Endodermal cell (in vitro differentiated cells): Measurements from ENCODE around the gene ATXN10. TPM values are rescaled to one million over a fixed set of nuclear protein-coding genes. Genes with fewer than 3 reads are reported as not detected.

Experiments used
- DNase-seq: peaks from one replicate; pipeline ENCODE4 v3.0.0-alpha.2; 2017
- H3K27ac ChIP-seq: 2 replicates; pipeline ENCODE4 v1.5.1; 2013; ENCODE audit warnings: mild to moderate bottlenecking, low read depth, low read length, moderate library complexity
- H3K27me3 ChIP-seq: 2 replicates; pipeline ENCODE4 v1.6.1; 2013; ENCODE audit warnings: mild to moderate bottlenecking, low read length, moderate library complexity; ENCODE audit not compliant: insufficient read depth, control insufficient read depth, poor library complexity, severe bottlenecking
- H3K36me3 ChIP-seq: 2 replicates; pipeline ENCODE4 v1.7.0; 2013; ENCODE audit warnings: mild to moderate bottlenecking, low read length, moderate library complexity; ENCODE audit not compliant: control insufficient read depth, insufficient read depth
- H3K4me1 ChIP-seq: one replicate; pipeline ENCODE4 v1.7.0; 2013; ENCODE audit warnings: low read length; ENCODE audit not compliant: control insufficient read depth, insufficient read depth
- H3K4me3 ChIP-seq: 2 replicates; pipeline ENCODE4 v1.5.1; 2013; ENCODE audit warnings: mild to moderate bottlenecking, low read length, moderate library complexity
- H3K9ac ChIP-seq: 2 replicates; pipeline ENCODE4 v1.6.1; 2013; ENCODE audit warnings: mild to moderate bottlenecking, low read length, moderate library complexity; ENCODE audit not compliant: poor library complexity, severe bottlenecking; ENCODE audit errors: extremely low read depth
- H3K9me3 ChIP-seq: 2 replicates; pipeline ENCODE4 v1.6.1; 2013; ENCODE audit warnings: mild to moderate bottlenecking, low read length, moderate library complexity; ENCODE audit not compliant: control insufficient read depth
- H3K27ac Mint-ChIP-seq: 2 replicates; pipeline ENCODE4 v1.8.0; 2020; ENCODE audit warnings: mixed read lengths
- H3K27me3 Mint-ChIP-seq: 2 replicates; pipeline ENCODE4 v1.8.0; 2021; ENCODE audit warnings: mild to moderate bottlenecking, mixed read lengths; ENCODE audit not compliant: insufficient read depth
- H3K36me3 Mint-ChIP-seq: 2 replicates; pipeline ENCODE4 v1.8.0; 2020; ENCODE audit warnings: low read depth, mixed read lengths
- H3K4me1 Mint-ChIP-seq: 2 replicates; pipeline ENCODE4 v1.8.0; 2020; ENCODE audit warnings: mixed read lengths
- H3K4me3 Mint-ChIP-seq: 2 replicates; pipeline ENCODE4 v1.8.0; 2020; ENCODE audit warnings: mild to moderate bottlenecking, moderate library complexity, mixed read lengths
- H3K9me3 Mint-ChIP-seq: 2 replicates; pipeline ENCODE4 v1.8.0; 2020; ENCODE audit warnings: mild to moderate bottlenecking, mixed read lengths
- WGBS, 2 experiments: methylation state at CpG; one replicate each; pipeline versions ENCODE4 v1.1.5 to v1.1.7; 2013; ENCODE audit warnings: missing lambda C conversion rate in 2 of 2, mixed read lengths in 1 of 2; ENCODE audit not compliant: insufficient coverage in 1 of 2, insufficient read length in 1 of 2; 5-methylcytosine and 5-hydroxymethylcytosine counted together
- total RNA-seq, 2 donors: library from RNA; stranded (reverse); fragmentation: NEBNext Ultra II Directional in 1 of 2; extraction: Animal tissue kit (Norgen Biotek cat#: 25700) in 1 of 2; gene quantifications; 2 replicates in 1 of 2; 3 replicates in 1 of 2; pipeline ENCODE4 v1.2.1, GENCODE V29; 2021
- TF ChIP-seq, protein P1 (sequence below): fragments of 200-600 bp; sonication (generic); conservative IDR thresholded peaks from 2 replicates; pipeline ENCODE4 v1.5.0; 2021; ENCODE audit warnings: antibody characterized with exemption, mild to moderate bottlenecking

The ATXN10 gene
- total RNA-seq, 2 donors from 2014 or later = 223 to 266 TPM

DNA sequence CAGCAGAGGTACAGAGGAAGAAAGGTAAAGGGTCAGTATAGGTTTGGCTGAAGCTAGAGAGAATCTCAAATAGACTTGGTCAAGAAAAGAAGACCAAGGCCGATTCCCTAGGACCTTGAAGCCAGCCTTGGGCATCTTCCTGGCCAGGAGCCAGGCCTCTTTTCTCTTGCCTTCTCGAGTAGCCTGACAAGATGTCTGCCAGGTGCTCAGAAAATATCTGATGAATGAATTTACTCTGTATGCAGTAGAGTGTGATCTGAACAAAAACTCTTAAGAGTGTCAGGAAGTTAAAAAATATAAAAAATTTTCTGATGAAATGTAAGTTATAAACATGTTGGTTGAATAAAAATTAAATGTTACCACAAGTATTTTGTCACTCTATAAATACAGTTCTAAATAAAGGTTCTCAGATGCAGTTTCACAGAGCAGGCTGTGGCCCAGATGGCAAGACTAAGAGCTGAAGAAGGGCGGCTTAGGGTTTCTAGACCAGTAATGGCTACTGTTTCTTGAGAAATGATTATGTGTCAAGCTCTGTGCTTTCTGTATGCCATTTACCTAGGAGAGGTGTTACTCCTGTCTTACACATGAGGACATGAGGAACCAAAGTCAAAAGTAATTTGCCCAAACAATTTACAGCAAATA lies 98.1 kb downstream of the ATXN10 start:
- H3K9me3 ChIP-seq = peaks cover 12% of the 10 kb centered on the region
- H3K36me3 ChIP-seq = peaks cover 36% of the 10 kb centered on the region
- Mint-ChIP-seq H3K9me3 (peaks cover 9% of the 10 kb centered on the region), H3K27me3 (no peaks in the 10 kb centered on the region), H3K36me3 (peaks cover 63% of the 10 kb centered on the region), H3K4me3 (no peak overlapping the region), H3K4me1 (peaks cover 9% of the 10 kb centered on the region), H3K27ac (peak overlapping the region; percentile 37)
- H3K9ac ChIP-seq = no peak overlapping the region
- TF ChIP-seq, protein P1, sequence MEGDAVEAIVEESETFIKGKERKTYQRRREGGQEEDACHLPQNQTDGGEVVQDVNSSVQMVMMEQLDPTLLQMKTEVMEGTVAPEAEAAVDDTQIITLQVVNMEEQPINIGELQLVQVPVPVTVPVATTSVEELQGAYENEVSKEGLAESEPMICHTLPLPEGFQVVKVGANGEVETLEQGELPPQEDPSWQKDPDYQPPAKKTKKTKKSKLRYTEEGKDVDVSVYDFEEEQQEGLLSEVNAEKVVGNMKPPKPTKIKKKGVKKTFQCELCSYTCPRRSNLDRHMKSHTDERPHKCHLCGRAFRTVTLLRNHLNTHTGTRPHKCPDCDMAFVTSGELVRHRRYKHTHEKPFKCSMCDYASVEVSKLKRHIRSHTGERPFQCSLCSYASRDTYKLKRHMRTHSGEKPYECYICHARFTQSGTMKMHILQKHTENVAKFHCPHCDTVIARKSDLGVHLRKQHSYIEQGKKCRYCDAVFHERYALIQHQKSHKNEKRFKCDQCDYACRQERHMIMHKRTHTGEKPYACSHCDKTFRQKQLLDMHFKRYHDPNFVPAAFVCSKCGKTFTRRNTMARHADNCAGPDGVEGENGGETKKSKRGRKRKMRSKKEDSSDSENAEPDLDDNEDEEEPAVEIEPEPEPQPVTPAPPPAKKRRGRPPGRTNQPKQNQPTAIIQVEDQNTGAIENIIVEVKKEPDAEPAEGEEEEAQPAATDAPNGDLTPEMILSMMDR = no peak
- DNase-seq = no peak
- no peak overlapping the region for H3K27ac ChIP-seq
- whole genome bisulfite sequencing, 2 experiments = 96 to 100% methylated on average over 1 to 3 of the region's 3 CpGs
- no peaks in the 10 kb centered on the region for H3K27me3 ChIP-seq
- no peaks in the 10 kb centered on the region for H3K4me1 ChIP-seq
- H3K4me3 ChIP-seq = no peak overlapping the region

GRCh38 chr22:45770506-45770905 lies 98.9 kb downstream of the ATXN10 start:
- H3K9ac ChIP-seq = no peak overlapping the region
- H3K4me3 ChIP-seq = no peak overlapping the region
- peaks cover 12% of the 10 kb centered on the region for H3K9me3 ChIP-seq
- no peak overlapping the region for H3K27ac Mint-ChIP-seq
- H3K4me1 Mint-ChIP-seq = peaks cover 9% of the 10 kb centered on the region
- H3K4me3 Mint-ChIP-seq = no peak overlapping the region
- peaks cover 9% of the 10 kb centered on the region for H3K9me3 Mint-ChIP-seq
- WGBS, 2 experiments = 72 to 100% methylated on average over 3 to 4 of the region's 4 CpGs
- peaks cover 28% of the 10 kb centered on the region for H3K36me3 ChIP-seq
- TF ChIP-seq, protein P1 = no peak
- H3K36me3 Mint-ChIP-seq = peaks cover 56% of the 10 kb centered on the region
- no peak overlapping the region for H3K27ac ChIP-seq
- H3K4me1 ChIP-seq = no peaks in the 10 kb centered on the region
- no peak for DNase-seq
- H3K27me3 ChIP-seq = no peaks in the 10 kb centered on the region
- no peaks in the 10 kb centered on the region for H3K27me3 Mint-ChIP-seq

DNA sequence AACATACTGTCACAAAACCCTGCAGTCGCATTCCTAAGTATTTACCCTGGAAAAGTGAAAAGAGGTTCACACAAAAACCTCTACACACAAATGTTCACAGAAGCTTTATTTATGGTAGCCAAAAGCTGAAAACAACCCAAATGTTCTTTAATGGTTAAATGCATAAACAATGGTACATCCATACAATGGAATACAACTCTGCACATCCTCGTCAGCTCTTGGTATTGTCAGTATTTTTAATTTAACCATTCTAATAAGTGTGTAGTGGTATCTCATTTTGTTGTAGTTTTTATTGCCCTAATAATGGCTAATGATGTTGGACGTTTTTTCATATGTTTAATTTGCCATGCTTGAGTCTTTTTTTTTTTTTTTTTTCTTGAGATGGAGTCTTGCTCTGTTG lies 99.4 kb downstream of the ATXN10 start:
- no peaks in the 10 kb centered on the region for H3K27me3 ChIP-seq
- Mint-ChIP-seq H3K36me3 (peaks cover 52% of the 10 kb centered on the region), H3K4me3 (no peak overlapping the region), H3K27me3 (no peaks in the 10 kb centered on the region), H3K9me3 (peaks cover 6% of the 10 kb centered on the region), H3K27ac (no peak overlapping the region), H3K4me1 (peaks cover 9% of the 10 kb centered on the region)
- H3K36me3 ChIP-seq = peaks cover 25% of the 10 kb centered on the region
- no peak overlapping the region for H3K4me3 ChIP-seq
- H3K9me3 ChIP-seq = peaks cover 12% of the 10 kb centered on the region
- DNase-seq = no peak
- no peaks in the 10 kb centered on the region for H3K4me1 ChIP-seq
- 98 to 100% methylated on average over 1 to 2 of the region's 3 CpGs for WGBS, 2 experiments
- H3K27ac ChIP-seq = no peak overlapping the region
- TF ChIP-seq, protein P1 = no peak
- no peak overlapping the region for H3K9ac ChIP-seq
